ENCODE data around the gene PUSL1. TPM values are rescaled to one million over a fixed set of nuclear protein-coding genes. Genes with fewer than 3 reads are reported as not detected.

Gene PUSL1
- total and polyA plus RNA-seq, 2 of the 13 experiments (the other 11 are each of a cell fraction or from before 2014, with no cell fraction given), result 8.3 to 22.2 TPM

DNA sequence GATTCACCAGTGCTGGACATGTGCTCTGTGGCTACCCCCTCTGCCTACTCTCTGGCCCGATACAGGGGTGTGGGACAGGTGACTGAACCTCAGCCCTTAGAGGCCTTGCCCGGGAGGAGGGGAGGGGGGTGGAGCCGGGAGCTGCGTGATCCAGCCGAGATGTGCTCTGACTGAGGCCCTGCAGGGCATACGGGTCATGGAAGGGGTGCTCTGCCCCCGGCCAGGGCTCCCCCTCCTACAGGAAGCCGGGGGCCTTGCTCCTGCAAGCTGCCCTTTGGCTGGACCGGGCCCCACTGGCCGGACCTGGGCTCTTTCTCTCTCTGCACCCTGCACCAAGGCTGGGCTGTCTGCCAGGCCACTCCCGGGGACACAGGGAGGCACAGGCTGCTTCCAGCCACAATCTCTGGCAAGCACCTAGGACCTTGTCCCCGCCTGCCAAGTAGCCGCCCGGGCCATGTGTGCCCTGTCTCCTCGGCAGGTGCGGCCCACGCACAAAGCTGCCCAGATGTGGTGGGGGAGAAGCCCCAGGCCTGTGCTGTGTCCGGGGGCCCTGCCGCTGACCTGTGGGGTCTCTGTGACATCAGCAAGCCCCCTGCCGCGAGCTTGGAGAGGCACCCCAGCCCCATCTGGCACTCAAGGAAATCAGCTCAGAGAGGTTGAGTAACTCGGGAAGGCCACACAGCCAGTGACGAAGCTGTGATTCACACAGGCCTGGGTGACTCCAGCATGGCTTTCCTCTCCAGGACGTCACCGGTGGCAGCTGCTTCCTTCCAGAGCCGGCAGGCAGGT lies 26.7 kb upstream of the PUSL1 start (continued):
- TF ChIP-seq KLF9 (CRISPR knock-in tag; IDR thresholded peaks at IDR 0.05; ENCODE audit: low read depth), result no peak
- TF ChIP-seq, protein P1, sequence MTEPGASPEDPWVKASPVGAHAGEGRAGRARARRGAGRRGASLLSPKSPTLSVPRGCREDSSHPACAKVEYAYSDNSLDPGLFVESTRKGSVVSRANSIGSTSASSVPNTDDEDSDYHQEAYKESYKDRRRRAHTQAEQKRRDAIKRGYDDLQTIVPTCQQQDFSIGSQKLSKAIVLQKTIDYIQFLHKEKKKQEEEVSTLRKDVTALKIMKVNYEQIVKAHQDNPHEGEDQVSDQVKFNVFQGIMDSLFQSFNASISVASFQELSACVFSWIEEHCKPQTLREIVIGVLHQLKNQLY (CRISPR knock-in tag; IDR thresholded peaks at IDR 0.05), result no peak
- TF ChIP-seq, protein P2, sequence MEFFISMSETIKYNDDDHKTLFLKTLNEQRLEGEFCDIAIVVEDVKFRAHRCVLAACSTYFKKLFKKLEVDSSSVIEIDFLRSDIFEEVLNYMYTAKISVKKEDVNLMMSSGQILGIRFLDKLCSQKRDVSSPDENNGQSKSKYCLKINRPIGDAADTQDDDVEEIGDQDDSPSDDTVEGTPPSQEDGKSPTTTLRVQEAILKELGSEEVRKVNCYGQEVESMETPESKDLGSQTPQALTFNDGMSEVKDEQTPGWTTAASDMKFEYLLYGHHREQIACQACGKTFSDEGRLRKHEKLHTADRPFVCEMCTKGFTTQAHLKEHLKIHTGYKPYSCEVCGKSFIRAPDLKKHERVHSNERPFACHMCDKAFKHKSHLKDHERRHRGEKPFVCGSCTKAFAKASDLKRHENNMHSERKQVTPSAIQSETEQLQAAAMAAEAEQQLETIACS (CRISPR knock-in tag; IDR thresholded peaks at IDR 0.05), result no peak
- no peak; the same call in 1 of the 2 replicates for TF ChIP-seq NFYB (CRISPR knock-in tag; IDR thresholded peaks at IDR 0.05)
- no peak for TF ChIP-seq FOXK2 (IDR thresholded peaks at IDR 0.05)
- TF ChIP-seq FOXJ3 (CRISPR knock-in tag; IDR thresholded peaks at IDR 0.05; ENCODE audit: borderline replicate concordance), result no peak
- no peak for TF ChIP-seq GZF1 (CRISPR knock-in tag; IDR thresholded peaks at IDR 0.05)
- TF ChIP-seq, protein P3, sequence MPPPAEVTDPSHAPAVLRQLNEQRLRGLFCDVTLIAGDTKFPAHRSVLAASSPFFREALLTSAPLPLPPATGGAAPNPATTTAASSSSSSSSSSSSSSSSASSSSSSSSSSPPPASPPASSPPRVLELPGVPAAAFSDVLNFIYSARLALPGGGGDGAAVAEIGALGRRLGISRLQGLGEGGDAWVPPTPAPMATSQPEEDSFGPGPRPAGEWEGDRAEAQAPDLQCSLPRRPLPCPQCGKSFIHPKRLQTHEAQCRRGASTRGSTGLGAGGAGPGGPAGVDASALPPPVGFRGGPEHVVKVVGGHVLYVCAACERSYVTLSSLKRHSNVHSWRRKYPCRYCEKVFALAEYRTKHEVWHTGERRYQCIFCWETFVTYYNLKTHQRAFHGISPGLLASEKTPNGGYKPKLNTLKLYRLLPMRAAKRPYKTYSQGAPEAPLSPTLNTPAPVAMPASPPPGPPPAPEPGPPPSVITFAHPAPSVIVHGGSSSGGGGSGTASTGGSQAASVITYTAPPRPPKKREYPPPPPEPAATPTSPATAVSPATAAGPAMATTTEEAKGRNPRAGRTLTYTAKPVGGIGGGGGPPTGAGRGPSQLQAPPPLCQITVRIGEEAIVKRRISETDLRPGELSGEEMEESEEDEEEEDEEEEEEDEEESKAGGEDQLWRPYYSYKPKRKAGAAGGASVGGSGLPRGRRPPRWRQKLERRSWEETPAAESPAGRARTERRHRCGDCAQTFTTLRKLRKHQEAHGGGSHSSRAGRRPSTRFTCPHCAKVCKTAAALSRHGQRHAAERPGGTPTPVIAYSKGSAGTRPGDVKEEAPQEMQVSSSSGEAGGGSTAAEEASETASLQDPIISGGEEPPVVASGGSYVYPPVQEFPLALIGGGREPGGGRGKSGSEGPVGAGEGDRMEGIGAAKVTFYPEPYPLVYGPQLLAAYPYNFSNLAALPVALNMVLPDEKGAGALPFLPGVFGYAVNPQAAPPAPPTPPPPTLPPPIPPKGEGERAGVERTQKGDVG (CRISPR knock-in tag; IDR thresholded peaks at IDR 0.05; ENCODE audit: borderline replicate concordance), result no peak
- TF ChIP-seq CBFB (CRISPR knock-in tag; IDR thresholded peaks at IDR 0.05), result peak; percentile 58; the same call in 1 of the 2 replicates
- no peak for TF ChIP-seq ZKSCAN8 (CRISPR knock-in tag; IDR thresholded peaks at IDR 0.05; ENCODE audit: borderline replicate concordance)
- TF ChIP-seq, protein P4, sequence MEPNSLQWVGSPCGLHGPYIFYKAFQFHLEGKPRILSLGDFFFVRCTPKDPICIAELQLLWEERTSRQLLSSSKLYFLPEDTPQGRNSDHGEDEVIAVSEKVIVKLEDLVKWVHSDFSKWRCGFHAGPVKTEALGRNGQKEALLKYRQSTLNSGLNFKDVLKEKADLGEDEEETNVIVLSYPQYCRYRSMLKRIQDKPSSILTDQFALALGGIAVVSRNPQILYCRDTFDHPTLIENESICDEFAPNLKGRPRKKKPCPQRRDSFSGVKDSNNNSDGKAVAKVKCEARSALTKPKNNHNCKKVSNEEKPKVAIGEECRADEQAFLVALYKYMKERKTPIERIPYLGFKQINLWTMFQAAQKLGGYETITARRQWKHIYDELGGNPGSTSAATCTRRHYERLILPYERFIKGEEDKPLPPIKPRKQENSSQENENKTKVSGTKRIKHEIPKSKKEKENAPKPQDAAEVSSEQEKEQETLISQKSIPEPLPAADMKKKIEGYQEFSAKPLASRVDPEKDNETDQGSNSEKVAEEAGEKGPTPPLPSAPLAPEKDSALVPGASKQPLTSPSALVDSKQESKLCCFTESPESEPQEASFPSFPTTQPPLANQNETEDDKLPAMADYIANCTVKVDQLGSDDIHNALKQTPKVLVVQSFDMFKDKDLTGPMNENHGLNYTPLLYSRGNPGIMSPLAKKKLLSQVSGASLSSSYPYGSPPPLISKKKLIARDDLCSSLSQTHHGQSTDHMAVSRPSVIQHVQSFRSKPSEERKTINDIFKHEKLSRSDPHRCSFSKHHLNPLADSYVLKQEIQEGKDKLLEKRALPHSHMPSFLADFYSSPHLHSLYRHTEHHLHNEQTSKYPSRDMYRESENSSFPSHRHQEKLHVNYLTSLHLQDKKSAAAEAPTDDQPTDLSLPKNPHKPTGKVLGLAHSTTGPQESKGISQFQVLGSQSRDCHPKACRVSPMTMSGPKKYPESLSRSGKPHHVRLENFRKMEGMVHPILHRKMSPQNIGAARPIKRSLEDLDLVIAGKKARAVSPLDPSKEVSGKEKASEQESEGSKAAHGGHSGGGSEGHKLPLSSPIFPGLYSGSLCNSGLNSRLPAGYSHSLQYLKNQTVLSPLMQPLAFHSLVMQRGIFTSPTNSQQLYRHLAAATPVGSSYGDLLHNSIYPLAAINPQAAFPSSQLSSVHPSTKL (CRISPR knock-in tag; IDR thresholded peaks at IDR 0.05), result 0 out of 2 replicates have a peak, but pooled peaks have one; percentile 51
- TF ChIP-seq, protein P5, sequence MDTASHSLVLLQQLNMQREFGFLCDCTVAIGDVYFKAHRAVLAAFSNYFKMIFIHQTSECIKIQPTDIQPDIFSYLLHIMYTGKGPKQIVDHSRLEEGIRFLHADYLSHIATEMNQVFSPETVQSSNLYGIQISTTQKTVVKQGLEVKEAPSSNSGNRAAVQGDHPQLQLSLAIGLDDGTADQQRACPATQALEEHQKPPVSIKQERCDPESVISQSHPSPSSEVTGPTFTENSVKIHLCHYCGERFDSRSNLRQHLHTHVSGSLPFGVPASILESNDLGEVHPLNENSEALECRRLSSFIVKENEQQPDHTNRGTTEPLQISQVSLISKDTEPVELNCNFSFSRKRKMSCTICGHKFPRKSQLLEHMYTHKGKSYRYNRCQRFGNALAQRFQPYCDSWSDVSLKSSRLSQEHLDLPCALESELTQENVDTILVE (CRISPR knock-in tag; IDR thresholded peaks at IDR 0.05), result no peak
- TF ChIP-seq, protein P6, sequence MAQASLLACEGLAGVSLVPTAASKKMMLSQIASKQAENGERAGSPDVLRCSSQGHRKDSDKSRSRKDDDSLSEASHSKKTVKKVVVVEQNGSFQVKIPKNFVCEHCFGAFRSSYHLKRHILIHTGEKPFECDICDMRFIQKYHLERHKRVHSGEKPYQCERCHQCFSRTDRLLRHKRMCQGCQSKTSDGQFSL (CRISPR knock-in tag; IDR thresholded peaks at IDR 0.05), result peak; percentile 38; the same call in 1 of the 2 replicates
- TF ChIP-seq, protein P7, sequence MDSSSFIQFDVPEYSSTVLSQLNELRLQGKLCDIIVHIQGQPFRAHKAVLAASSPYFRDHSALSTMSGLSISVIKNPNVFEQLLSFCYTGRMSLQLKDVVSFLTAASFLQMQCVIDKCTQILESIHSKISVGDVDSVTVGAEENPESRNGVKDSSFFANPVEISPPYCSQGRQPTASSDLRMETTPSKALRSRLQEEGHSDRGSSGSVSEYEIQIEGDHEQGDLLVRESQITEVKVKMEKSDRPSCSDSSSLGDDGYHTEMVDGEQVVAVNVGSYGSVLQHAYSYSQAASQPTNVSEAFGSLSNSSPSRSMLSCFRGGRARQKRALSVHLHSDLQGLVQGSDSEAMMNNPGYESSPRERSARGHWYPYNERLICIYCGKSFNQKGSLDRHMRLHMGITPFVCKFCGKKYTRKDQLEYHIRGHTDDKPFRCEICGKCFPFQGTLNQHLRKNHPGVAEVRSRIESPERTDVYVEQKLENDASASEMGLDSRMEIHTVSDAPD (CRISPR knock-in tag; IDR thresholded peaks at IDR 0.05), result peak; percentile 86
- TF ChIP-seq ZNF496 (CRISPR knock-in tag; IDR thresholded peaks at IDR 0.05; ENCODE audit: insufficient replicate concordance), result no peak
- TF ChIP-seq JDP2 (CRISPR knock-in tag; IDR thresholded peaks at IDR 0.05; ENCODE audit: borderline replicate concordance), result no peak
- no peak for TF ChIP-seq NR1H2 (CRISPR knock-in tag; IDR thresholded peaks at IDR 0.05; ENCODE audit: borderline replicate concordance, low read depth)

All from HepG2 (cell line).